IMR-90 (cell line): ENCODE measurements around the gene TIRAP. TPM values are rescaled to one million over a fixed set of nuclear protein-coding genes. Genes with fewer than 3 reads are reported as not detected.

Source experiments
- ATAC-seq: fragments of 200-7000 bp; cut with Tn5 transposase; 2 replicates; pipeline ENCODE4 v1.9.1; 2020; ENCODE audit warnings: low read depth, mild to moderate bottlenecking, moderate library complexity
- BruUV-seq: library from RNA; stranded (reverse); fragments of 400-500 nt; replicated peaks from 2 replicates; lab custom pipeline; 2021; lab: Mats Ljungman, UMichigan
- CTCF ChIA-PET: fragments of 300-600 bp; formaldehyde crosslinking; extraction: SDS; loops from one replicate; lab custom pipeline; 2021; ENCODE audit warnings: antibody characterized with exemption; lab: Yijun Ruan, JAX
- POLR2A ChIA-PET: fragments of 300-600 bp; sonication (Branson Sonifier 250); formaldehyde crosslinking; loops from one replicate; lab custom pipeline; 2022; ENCODE audit warnings: antibody characterized with exemption; ENCODE audit not compliant: unreplicated experiment; lab: Charles Lee
- DNase-seq: peaks from one replicate; pipeline ENCODE4 v3.0.0; 2013
- H2AFZ ChIP-seq: replicated peaks from 2 replicates; pipeline ENCODE3; 2013; ENCODE audit warnings: low read length, mild to moderate bottlenecking; ENCODE audit not compliant: poor library complexity
- H2AK5ac ChIP-seq: 2 replicates; pipeline ENCODE4 v1.6.1; 2013; ENCODE audit warnings: low read depth, low read length, inconsistent platforms
- H2AK9ac ChIP-seq: replicated peaks from 2 replicates; pipeline ENCODE3; 2013; ENCODE audit warnings: mild to moderate bottlenecking, low read depth, low read length, moderate library complexity; ENCODE audit not compliant: poor library complexity
- H2BK120ac ChIP-seq: 2 replicates; pipeline ENCODE4 v1.6.1; 2013; ENCODE audit warnings: low read depth, low read length, inconsistent platforms
- H2BK15ac ChIP-seq: 3 replicates; pipeline ENCODE4 v1.6.1; 2013; ENCODE audit warnings: low read depth, low read length, inconsistent platforms
- H2BK20ac ChIP-seq: 2 replicates; pipeline ENCODE4 v1.6.1; 2013; ENCODE audit warnings: low read depth, mild to moderate bottlenecking, inconsistent platforms, low read length, moderate library complexity
- H2BK5ac ChIP-seq: 2 replicates; pipeline ENCODE4 v1.6.1; 2013; ENCODE audit warnings: mild to moderate bottlenecking, low read depth, low read length, inconsistent platforms; ENCODE audit not compliant: poor library complexity, severe bottlenecking
- H3K14ac ChIP-seq: replicated peaks from 2 replicates; pipeline ENCODE4 v1.6.1; 2013; ENCODE audit warnings: low read depth, low read length, inconsistent platforms
- H3K18ac ChIP-seq: 2 replicates; pipeline ENCODE4 v1.6.1; 2013; ENCODE audit warnings: low read depth, low read length, control low read depth
- H3K23ac ChIP-seq: 2 replicates; pipeline ENCODE4 v1.6.1; 2013; ENCODE audit warnings: low read depth, low read length, inconsistent platforms
- H3K27ac ChIP-seq: 2 replicates; pipeline ENCODE4 v1.5.1; 2013; ENCODE audit warnings: mild to moderate bottlenecking, control low read depth, low read length; ENCODE audit not compliant: insufficient read depth
- H3K27me3 ChIP-seq: 2 replicates; pipeline ENCODE4 v1.6.1; 2013; ENCODE audit warnings: low read length; ENCODE audit not compliant: control insufficient read depth, insufficient read depth
- H3K36me3 ChIP-seq: 2 replicates; pipeline ENCODE4 v1.6.1; 2013; ENCODE audit warnings: low read length, mixed read lengths; ENCODE audit not compliant: control insufficient read depth, insufficient read depth
- H3K4ac ChIP-seq: 2 replicates; pipeline ENCODE4 v1.6.1; 2013; ENCODE audit warnings: low read depth, low read length, inconsistent platforms
- H3K4me1 ChIP-seq: 2 replicates; pipeline ENCODE4 v1.6.1; 2013; ENCODE audit warnings: low read length, mixed read lengths; ENCODE audit not compliant: control insufficient read depth, insufficient read depth
- H3K4me2 ChIP-seq: 2 replicates; pipeline ENCODE4 v1.6.1; 2013; ENCODE audit warnings: low read depth, mild to moderate bottlenecking, control low read depth, low read length, moderate library complexity
- H3K4me3 ChIP-seq: 2 replicates; pipeline ENCODE4 v1.5.1; 2013; ENCODE audit warnings: low read depth, mild to moderate bottlenecking, control low read depth, low read length, moderate library complexity; ENCODE audit not compliant: insufficient read depth
- H3K56ac ChIP-seq: 2 replicates; pipeline ENCODE4 v1.6.1; 2013; ENCODE audit warnings: low read length, inconsistent platforms; ENCODE audit not compliant: insufficient read depth; ENCODE audit errors: extremely low read depth
- H3K79me1 ChIP-seq, 2 experiments: 2 replicates each; pipeline ENCODE4 v1.6.1; 2013; ENCODE audit warnings: low read length in 2 of 2, inconsistent platforms in 1 of 2, low read depth in 1 of 2
- H3K9ac ChIP-seq: 2 replicates; pipeline ENCODE4 v1.6.1; 2013; ENCODE audit warnings: low read depth, low read length, control low read depth
- H3K9me1 ChIP-seq: 2 replicates; pipeline ENCODE4 v1.6.1; 2013; ENCODE audit warnings: low read length, inconsistent platforms; ENCODE audit not compliant: insufficient read depth
- H3K9me3 ChIP-seq: 2 replicates; pipeline ENCODE4 v1.6.1; 2013; ENCODE audit warnings: low read length; ENCODE audit not compliant: control insufficient read depth, insufficient read depth
- H4K20me1 ChIP-seq: 2 replicates; pipeline ENCODE4 v1.6.1; 2013; ENCODE audit warnings: low read length, inconsistent platforms; ENCODE audit not compliant: insufficient read depth
- H4K5ac ChIP-seq: 2 replicates; pipeline ENCODE4 v1.6.1; 2013; ENCODE audit warnings: mild to moderate bottlenecking, low read depth, low read length, control low read depth
- H4K8ac ChIP-seq, 2 experiments: 2 replicates each; pipeline ENCODE4 v1.6.1; 2013; ENCODE audit warnings: low read depth in 2 of 2, low read length in 2 of 2, control low read depth in 1 of 2, inconsistent platforms in 1 of 2
- H4K91ac ChIP-seq: 2 replicates; pipeline ENCODE4 v1.6.1; 2013; ENCODE audit warnings: low read depth, low read length, inconsistent platforms; ENCODE audit not compliant: insufficient read depth
- CEBPB ChIP-seq: IDR thresholded peaks from 2 replicates; pipeline ENCODE4 v1.6.1; 2012; ENCODE audit warnings: low read depth, low read length, improper control_type of control experiment
- MAFK ChIP-seq: IDR thresholded peaks from 2 replicates; pipeline ENCODE4 v1.6.1; 2012; ENCODE audit warnings: low read depth, low read length, improper control_type of control experiment
- MAZ ChIP-seq: IDR thresholded peaks from 2 replicates; pipeline ENCODE4 v1.6.1; 2012; ENCODE audit warnings: low read depth, mild to moderate bottlenecking, low read length, improper control_type of control experiment, moderate library complexity, borderline replicate concordance
- POLR2A ChIP-seq: IDR thresholded peaks from 2 replicates; pipeline ENCODE4 v1.6.1; 2012; ENCODE audit warnings: mild to moderate bottlenecking, low read depth, low read length
- RAD21 ChIP-seq: IDR thresholded peaks from 2 replicates; pipeline ENCODE4 v1.6.1; 2012; ENCODE audit warnings: low read length, improper control_type of control experiment
- RFX5 ChIP-seq: IDR thresholded peaks from 2 replicates; pipeline ENCODE4 v1.8.0; 2012; ENCODE audit warnings: low read depth, mild to moderate bottlenecking, low read length, moderate library complexity
- SMC3 ChIP-seq: fragments of 150-350 bp; IDR thresholded peaks from 2 replicates; pipeline ENCODE4 v1.6.1; 2016; ENCODE audit warnings: low read depth, mild to moderate bottlenecking, antibody characterized with exemption, low read length, moderate library complexity
- WGBS, 2 experiments: methylation state at CpG; one replicate each; pipeline versions ENCODE4 v1.1.5 to v1.1.7; 2013; ENCODE audit warnings: missing lambda C conversion rate in 2 of 2; ENCODE audit not compliant: insufficient read length in 1 of 2; ENCODE audit errors: extremely low coverage in 2 of 2; 5-methylcytosine and 5-hydroxymethylcytosine counted together
- dilution Hi-C: fragments of 300-500 bp; cut with HindIII; formaldehyde crosslinking; loops from one replicate; pipeline ENCODE4 v1.14.3; 2018; ENCODE audit warnings: low sequenced_read_pairs; ENCODE audit not compliant: unreplicated experiment
- in situ Hi-C: fragments of 300-500 bp; cut with MboI; formaldehyde crosslinking; loops from 3 replicates; pipeline ENCODE4 v1.14.3; 2019; ENCODE audit warnings: low sequenced_read_pairs, inconsistent platforms, mixed read lengths
- intact Hi-C: fragments of 100-400 bp; cut with micrococcal nuclease; formaldehyde crosslinking; loops from 2 replicates; pipeline ENCODE4 v1.10.0; 2022
- polyA plus RNA-seq, 3 experiments: library from polyadenylated mRNA; depleted of rRNA; stranded (reverse); fragments of >200 nt; gene quantifications; 2 replicates each; pipeline ENCODE4 v1.2.3, GENCODE V29; 2012; ENCODE audit warnings: low replicate concordance in 1 of 3
- total RNA-seq: library from RNA; depleted of rRNA; stranded (reverse); fragments of >200 nt; gene quantifications from 2 replicates; pipeline ENCODE4 v1.2.3, GENCODE V29; 2012

TIRAP gene
- total and polyA plus RNA-seq, 2 of the 4 experiments (the other 2 are of a cell fraction): 3.0 to 7.4 TPM

GRCh38 chr11:126233391-126233790 is 49.5 kb upstream of the TIRAP start:
- Histone ChIP-seq H2BK20ac (no peak overlapping the region), H3K36me3 (peaks cover 4% of the 10 kb centered on the region; the same call in 1 of the 2 replicates), H4K20me1 (peaks cover 13% of the 10 kb centered on the region; the same call in 1 of the 2 replicates), H2BK15ac (no peak overlapping the region), H3K14ac (no peak overlapping the region), H3K4me1 (peaks cover 1% of the 10 kb centered on the region; the same call in 1 of the 2 replicates), H4K8ac (no peak overlapping the region), H2AFZ (no peak overlapping the region), H2BK5ac (no peak overlapping the region), H2AK5ac (no peak overlapping the region), H3K4me3 (no peak overlapping the region), H3K18ac (no peak overlapping the region), H4K5ac (no peak overlapping the region), H3K27me3 (no peaks in the 10 kb centered on the region), H2BK120ac (no peak overlapping the region), H3K9me3 (no peaks in the 10 kb centered on the region), H3K4me2 (no peak overlapping the region), H3K4ac (no peak overlapping the region), H3K9me1 (no peaks in the 10 kb centered on the region; the same call in 1 of the 2 replicates), H3K56ac (no peak overlapping the region), H3K23ac (no peak overlapping the region), H2AK9ac (no peak overlapping the region), H3K9ac (no peak overlapping the region), H3K79me1 (peaks cover 13 to 29% of the 10 kb centered on the region in 2 experiments), H4K91ac (no peak overlapping the region), H3K27ac (no peak overlapping the region)
- no CpG with 5 or more reads among the region's 4 CpGs for WGBS, 2 experiments
- ChIA-PET POLR2A (interaction anchor here (0.6 kb wide), 1 partner anchor 1440 kb away, joined by 3 read pairs; no protein-coding TSS in a partner anchor), CTCF (no interaction called here)
- DNase-seq (peak; percentile 78), ATAC-seq (peak; percentile 83)
- TF ChIP-seq MAZ: no peak
- no peak for TF ChIP-seq POLR2A
- no peak for TF ChIP-seq RAD21
- TF ChIP-seq SMC3: no peak
- TF ChIP-seq CEBPB: no peak
- no peak for TF ChIP-seq MAFK
- TF ChIP-seq RFX5: no peak
- BruUV-seq: no TSS peak
- intact Hi-C loops: no loop called here
- dilution Hi-C loops: no loop called here
- in situ Hi-C loops: no loop called here
